ENCODE results near the gene MTFMT.

Gene MTFMT

DNA sequence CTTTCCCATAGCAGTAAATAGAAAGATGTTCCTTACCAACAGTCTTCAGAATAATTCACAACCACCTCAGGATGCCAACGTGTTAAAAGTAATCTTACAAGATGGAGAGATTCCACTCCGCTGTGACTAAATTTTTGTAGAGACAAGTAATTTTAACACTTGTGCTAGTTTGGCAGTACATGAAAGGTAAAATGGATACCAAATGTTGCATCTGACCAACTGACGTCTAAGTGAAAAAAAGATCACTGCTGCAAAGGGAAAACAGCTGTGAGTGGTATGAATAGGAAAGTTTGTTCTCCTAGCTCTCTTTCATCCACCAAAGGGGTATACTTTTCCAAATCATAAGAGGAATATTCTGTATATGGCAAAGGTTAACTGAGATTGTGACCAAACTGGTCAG, 42.3 kb downstream of the MTFMT start:
- DNase-seq (ENCODE audit: low read depth in 3 of 3, low spot score in 1 of 3) = no peak

DNA sequence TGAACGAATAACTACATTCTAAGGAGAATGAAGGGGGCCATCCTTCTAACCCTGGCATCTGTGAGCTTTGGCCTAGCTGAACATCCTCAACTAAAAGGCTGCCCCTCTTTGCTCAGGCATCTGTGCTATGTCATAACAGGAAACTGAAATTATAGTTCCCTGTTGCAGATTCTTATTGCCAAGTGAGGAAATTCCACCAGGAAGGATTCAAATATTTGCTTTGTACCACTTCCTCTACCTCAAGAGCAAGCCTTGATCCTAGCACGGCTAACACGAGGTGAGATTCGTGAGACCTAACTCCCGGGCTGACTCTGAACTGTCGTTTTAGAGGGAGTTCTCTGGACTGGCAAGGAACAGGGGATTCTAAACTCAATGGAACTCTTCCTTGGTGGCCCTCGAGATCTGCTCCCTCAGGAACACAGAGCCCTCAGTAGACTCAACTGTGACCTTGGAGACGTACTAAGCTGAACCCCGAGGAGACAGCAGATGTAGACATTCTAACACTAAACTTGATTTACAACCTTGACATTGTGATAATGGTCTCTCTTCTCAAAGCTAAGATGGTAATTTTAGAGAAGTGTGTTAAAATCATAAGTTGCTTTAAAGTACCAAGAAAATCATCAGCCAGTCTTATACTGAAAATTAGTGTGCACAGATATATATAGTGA, 43.9 kb downstream of the MTFMT start:
- DNase-seq (ENCODE audit: low read depth in 3 of 3, low spot score in 1 of 3) = no peak

DNA sequence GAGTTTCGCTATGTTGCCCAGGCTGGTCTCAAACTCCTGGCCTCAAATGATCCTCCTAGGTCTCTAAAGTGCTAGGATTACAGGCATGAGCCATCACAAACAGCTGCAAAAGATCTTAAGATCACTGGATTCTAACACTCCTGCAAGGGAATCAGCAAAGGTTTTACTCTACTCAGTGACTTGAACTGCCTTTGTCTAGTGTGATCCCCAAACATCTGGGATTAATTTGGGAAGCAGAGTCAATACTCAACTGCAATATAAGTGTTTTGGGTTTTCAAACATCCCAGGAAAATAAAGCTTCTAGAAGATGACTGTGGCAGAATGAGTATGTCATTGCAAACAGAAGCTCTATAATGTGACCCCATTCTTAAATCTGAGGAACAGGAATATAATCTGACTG, 47.0 kb downstream of the MTFMT start:
- no peak for DNase-seq (ENCODE audit: low read depth in 3 of 3, low spot score in 1 of 3)

DNA sequence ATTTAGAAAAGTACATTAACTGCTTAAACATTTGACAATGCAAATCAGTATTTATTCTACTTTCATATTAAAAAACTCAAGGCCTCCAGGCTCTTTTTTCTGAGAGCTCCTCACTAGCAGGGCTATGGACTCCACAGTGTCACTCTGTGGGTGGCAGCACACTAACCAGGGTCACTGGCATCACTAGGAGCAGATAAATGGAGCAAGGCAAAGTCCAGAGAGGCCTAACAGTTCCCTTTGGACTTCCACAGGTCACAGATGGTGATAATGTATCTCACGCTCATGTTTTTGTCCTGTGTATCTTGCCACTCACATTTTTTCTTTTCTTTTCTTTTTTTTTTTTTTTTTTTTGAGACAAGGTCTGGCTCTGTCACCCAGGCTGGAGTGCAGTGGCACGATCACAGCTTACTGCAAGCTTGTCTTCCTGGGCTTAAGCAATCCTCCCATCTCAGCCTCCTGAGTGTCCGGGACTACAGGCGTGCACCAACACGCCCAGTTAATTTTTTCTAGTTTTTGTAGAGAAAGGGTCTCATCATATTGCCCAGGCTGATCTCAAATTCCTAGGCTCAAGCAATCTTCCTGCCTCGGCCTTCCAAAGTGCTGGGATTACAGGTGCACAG, 47.5 kb downstream of the MTFMT start:
- no peak for DNase-seq (ENCODE audit: low read depth in 3 of 3, low spot score in 1 of 3)

DNA sequence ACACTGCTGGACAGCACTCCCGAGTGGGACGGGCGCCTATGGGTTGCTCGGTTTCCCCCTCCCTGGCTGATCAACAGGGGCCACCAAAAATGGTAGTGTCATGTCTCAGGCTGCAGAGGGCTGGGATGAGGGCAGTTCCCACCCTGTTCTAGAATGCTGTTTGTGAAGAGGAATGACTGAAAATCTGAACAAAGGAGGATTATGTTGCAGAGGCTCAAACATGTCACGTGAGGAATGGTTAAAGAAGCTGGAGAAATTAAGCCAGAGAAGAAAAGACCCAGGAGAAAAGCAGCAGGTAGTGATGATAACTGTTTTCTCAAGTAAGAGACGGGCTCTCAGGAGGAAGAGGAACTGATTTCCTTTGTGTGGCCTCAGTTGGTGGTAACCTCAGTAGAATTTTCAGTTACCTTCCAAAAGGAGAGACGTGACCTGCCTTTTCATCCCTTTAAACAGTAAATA, 50.2 kb downstream of the MTFMT start:
- no peak for DNase-seq (ENCODE audit: low read depth in 3 of 3, low spot score in 1 of 3)

DNA sequence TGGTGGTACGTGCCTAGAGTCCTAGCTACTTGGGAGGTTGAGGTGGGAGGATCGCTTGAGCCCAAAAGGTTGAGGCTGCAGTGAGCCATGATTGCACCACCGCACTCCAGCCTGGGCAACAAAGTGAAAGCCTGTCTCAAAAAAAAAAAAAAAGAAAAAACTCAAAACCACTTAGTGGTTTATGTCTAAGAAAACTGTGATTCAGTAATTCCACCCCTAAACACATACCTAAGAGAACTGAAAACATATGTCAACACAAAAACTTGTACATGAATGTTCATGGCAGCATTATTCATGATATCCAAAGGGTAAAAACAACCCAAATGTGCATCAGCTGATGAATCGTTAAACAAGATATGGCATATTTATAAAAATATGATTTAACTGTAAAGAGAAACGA, 54.0 kb downstream of the MTFMT start:
- DNase-seq (ENCODE audit: low read depth in 3 of 3, low spot score in 1 of 3) = no peak

DNA sequence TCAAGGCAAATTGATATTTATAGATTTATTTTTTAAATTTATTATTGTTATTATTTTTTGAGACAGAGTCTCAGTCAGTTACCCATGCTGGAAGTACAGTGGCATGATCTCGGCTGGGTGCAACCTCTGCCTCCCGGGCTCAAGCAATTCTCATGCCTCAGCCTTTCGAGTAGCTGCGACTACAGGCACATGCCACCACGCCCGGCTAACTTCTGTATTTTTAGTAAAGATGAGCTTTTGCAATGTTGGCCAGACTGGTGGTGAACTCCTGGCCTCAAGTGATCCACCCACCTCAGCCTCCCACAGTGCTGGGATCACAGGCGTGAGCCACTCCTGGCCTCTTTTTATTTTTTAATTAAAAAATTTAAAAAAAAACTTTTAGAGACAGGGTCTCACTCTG, 58.7 kb downstream of the MTFMT start:
- no peak for DNase-seq (ENCODE audit: low read depth in 3 of 3, low spot score in 1 of 3)

DNA sequence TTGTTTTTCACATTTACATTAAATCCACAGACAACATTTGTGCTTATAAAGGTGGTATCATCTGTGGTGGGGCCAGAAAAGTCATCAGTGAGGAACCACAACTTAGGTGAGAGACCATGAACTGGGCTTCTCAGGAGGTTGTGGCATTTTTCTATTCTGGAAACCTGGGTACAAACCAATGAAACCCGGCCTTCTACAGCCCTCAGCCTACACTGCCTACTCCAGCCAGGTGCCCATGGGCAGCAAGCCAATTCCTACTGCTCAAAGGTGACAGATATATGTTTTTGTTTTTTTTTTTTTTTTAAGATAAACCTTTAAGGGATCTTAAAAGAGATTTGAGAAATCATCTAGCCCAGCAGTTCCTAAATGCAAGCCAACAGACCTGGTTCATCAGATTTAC, 60.0 kb downstream of the MTFMT start:
- no peak for DNase-seq (ENCODE audit: low read depth in 3 of 3, low spot score in 1 of 3)

DNA sequence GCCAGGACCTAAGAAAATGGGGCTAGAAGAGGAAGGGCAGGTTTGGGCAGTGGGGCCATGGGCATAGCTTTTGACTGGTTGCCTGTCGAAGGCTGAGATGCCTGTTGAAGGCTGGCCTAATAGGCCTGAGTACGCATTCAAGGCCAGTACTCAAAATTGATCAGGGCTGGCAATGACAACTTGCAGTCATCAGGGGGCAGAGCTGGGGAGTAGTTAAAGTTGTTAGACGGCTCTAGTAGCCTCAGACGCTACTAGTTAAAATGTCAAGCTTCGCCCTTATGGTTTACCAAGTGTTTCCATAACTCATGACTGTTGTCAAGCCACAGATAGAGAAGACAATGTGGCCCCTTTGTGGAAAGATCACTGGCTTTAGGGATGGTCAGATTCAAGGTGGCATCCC, 68.4 kb downstream of the MTFMT start:
- no peak for DNase-seq (ENCODE audit: low read depth in 3 of 3, low spot score in 1 of 3)

DNA sequence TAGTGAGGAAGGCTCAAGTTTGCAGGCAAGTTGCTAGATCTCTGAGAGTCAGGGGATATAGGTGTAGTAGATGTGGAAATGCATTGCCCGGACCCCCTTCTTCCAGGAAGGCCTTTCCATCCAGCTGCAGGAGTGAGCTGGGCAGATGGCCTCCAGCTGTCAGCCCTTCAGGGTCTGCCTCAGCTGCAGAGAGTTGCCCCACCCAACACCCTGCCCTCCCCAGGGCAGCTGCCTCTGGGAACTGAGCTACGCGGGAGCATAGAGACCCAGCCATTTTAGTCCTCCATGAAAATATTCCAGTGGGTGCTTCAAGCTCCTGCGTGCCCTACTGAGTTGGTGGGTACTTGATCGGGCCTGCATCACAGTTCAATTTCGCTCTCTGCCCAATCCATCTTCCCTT, 69.3 kb downstream of the MTFMT start:
- no peak for DNase-seq (ENCODE audit: low read depth in 3 of 3, low spot score in 1 of 3)

DNA sequence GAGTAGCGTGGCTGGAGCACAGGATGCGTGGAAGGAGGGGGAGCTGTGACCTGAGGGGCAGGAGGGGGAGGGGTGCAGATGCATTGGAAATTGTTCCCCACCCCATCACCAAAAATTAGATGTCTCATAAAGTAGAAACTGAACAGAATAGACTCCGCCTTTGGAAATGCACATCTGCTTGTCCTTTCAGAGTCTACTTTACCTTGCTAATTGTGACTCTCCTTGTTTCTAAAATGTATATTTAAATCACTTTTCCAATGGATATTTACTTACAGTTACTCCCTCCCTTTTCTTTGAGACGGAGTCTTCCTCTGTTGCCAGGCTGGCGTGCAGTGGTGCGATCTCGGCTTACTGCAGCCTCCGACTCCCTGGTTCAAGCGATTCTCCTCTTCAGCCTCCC, 70.3 kb downstream of the MTFMT start:
- DNase-seq (ENCODE audit: low read depth in 3 of 3, low spot score in 1 of 3) = no peak

DNA sequence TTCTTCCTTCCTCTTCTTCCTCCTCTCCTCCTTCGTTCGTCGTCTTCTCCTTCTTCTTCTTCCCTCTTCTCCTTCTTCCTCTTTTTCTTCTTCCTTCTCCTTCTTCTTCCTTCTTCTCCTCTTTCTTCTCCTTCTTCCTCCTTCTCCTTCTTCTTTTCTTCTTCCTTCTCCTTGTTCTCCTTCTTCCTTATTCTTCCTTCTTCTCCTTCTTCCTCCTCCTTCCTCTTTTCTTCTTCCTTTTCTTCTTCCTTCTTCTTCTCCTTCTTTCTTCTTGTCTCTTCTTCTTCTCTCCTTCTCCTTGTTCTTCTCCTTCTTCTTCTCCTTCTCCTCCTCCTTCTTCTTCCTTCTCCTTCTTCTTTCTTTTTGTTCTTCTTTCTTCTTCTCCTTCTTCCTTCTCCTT, 75.0 kb downstream of the MTFMT start:
- no peak for DNase-seq (ENCODE audit: low read depth in 3 of 3, low spot score in 1 of 3)

DNA sequence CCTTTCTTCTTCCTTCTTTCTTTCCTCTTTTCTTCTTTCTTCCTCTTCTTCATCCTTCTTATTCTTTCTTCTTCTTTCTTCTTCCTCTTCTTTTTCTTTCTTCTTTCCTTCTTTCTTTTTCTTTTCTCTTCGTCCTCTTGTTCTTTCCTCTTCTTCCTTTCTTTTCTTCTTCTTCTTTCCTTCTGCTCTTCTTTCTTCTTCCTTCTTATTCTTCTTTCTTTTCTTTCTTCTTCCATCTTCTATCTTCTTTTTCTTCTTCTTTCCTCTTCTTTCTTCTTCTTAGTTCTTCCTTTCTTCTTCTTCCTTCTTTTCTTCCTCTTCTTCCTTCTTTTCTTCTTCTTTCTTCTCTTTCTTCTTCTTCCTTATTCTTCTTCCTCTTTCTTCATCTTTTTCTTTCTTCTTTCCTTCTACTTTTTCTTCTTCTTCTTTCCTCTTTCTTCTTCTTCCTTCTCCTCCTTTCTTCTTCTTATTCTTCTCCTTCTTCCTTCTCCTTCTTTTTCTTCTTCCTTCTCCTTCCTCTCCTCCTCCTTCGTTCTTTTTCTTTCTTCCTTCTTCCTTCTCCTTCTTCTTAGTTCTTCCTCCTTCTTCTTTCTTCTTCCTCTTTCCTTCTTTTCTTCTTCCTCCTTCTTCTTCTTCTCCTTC, 77.5 kb downstream of the MTFMT start:
- no peak for DNase-seq (ENCODE audit: low read depth in 3 of 3, low spot score in 1 of 3)

All from stimulated activated CD4-positive, alpha-beta T cell treated with anti-CD3 and anti-CD28 coated beads, TNF-alpha, amount 100 ng/mL, for 1 hour (primary cell).